Dedifferentiated amniotic fluid mesenchymal stem cell (primary cell): ENCODE results near the gene PSMD2.
"Not testable (repeated sequence)": the region's sequence is repeated elsewhere in the genome, so short reads cannot be mapped to it uniquely, and the experiment has no call there.

Experiments used
- DNase-seq: peaks from one replicate; pipeline ENCODE4 v3.0.0-alpha.2; 2016; ENCODE audit errors: extremely low spot score

The PSMD2 gene

DNA sequence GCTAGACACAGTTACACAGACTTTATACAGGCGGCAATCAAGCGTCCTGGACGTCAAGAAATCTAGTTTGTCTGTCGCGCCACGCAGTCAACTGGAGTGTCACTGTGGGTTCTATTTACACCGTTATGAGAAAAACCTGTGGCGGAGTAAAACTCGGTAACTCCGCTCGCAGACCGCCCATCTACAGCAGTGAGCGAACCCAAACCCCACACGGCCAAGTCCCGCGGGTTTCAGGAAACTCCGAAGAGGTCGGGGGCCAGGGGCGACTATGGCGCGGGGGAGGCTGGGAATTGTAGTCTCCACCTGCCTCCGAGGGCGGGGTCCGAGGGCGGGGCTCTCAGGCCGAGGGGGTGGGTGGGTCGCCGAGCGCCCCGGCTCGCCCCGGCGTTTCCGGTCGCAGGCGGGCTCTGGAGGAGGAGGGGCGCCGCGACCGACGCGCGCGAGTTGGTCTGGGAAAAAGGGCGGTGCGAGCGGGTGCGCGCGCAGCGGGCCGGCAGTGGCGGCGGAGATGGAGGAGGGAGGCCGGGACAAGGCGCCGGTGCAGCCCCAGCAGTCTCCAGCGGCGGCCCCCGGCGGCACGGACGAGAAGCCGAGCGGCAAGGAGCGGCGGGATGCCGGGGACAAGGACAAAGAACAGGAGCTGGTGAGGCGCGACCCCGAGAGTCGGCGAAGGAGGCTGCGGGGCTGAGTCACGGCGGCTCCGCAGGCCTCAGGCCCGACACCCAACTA lies at the start of gene PSMD2:
Gene PSMD2, plus strand, starts transcription at position 483 of the 729 bp plus-strand sequence. Its CDS starts 26 bp downstream, at position 509.
- peak; percentile 94 for DNase-seq

DNA sequence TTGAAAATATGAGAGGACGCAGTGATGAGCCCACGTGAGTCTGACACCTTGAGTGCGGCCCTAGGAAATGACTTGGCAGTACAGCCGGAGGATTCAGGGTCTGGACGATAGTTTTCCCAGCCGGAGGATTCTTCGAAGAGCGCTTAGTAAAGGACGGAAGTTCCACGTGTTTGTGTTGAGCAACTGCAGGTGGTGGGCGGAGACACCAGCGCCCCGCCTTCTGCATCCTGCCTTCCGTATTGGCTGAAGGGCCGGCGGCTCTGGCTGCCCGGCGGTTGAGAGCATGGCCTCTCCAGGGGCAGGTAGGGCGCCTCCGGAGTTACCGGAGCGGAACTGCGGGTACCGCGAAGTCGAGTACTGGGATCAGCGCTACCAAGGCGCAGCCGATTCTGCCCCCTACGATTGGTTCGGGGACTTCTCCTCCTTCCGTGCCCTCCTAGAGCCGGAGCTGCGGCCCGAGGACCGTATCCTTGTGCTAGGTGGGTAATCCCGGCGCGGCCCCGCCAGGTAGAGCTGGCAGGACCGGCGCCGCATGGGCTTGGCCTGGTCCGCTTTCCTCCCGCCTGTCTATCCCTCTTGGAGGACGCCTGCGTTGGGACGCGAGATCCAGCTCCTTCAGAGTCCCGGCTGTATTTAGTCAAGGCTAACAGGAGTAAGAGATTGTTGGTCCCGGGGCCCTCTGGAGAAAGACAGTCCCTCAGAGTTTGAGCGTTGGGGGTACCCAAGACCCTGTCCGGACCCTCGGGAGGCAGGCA lies 49.5 kb upstream of the PSMD2 start, which contains the start of gene EEF1AKMT4:
Gene EEF1AKMT4, plus strand, starts transcription at position 261 of the 755 bp plus-strand sequence. Its CDS starts 23 bp downstream, at position 284.
- peak; percentile 96 for DNase-seq

DNA sequence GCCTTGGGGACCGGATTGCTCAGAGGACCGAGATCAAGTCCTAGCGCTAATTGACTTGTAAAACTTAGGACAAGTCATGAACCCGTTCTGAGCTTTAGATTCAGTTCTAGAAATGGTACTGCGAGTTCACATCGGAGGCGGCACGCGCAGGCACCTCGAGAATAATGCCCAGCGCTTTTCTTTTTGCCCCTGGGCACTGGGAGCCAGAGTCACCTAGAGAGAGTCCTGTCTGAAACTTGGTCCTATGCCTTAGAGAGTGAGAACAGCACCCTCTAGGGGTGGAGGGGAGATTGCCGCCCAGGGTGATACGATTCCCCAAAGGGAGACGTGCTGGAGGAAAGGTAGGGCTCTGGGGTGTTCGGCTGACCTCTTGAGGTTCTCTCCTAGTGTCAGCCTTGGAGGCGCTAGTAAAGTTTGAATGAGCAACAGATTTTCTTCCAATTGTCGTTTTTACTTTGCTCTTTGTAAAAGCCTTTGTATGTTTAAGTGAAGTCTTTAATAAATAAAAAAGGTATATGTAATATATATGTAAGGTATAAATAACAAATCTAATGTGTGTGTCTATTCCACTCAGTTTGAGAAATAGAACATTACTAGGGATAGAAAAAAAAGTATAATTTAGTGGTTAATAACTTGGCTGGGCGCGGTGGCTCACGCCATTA lies 48.7 kb upstream of the PSMD2 start:
- peak; percentile 92 for DNase-seq

DNA sequence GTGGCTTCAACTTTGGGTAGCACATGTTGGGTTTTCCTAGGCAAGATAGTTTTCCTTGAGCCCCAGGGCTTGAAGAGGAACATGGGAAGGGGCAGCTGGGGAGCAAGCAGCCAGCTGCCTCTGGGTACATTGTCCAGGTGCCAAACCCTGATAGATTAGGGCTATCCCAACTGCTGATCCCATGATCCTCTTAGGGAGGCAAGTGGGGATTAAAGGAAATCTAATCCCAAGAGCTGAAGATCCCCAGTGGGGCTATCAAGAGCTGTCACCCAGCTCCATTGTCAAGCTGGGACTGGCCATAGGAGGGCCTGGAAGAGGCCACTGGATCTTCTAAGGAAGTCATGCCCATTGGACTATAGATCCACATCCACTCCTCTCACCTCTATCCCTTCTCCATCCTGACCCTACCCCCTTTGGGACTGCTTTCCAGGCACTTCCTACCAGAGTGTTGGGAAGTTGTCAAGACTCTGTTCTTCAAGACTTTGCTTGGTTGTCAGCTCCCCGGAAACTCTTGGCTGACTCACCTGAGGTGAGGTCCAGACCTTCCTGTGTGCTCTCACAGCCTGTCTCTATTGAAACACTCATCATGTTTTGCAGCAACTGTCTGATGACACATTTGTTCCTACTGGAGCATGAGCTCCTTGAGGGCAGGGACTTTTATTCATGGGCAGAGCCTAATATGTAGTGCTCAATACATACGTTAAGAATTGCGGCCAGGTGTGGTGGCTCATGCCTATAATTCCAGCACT lies 43.6 kb upstream of the PSMD2 start:
- DNase-seq: no peak

DNA sequence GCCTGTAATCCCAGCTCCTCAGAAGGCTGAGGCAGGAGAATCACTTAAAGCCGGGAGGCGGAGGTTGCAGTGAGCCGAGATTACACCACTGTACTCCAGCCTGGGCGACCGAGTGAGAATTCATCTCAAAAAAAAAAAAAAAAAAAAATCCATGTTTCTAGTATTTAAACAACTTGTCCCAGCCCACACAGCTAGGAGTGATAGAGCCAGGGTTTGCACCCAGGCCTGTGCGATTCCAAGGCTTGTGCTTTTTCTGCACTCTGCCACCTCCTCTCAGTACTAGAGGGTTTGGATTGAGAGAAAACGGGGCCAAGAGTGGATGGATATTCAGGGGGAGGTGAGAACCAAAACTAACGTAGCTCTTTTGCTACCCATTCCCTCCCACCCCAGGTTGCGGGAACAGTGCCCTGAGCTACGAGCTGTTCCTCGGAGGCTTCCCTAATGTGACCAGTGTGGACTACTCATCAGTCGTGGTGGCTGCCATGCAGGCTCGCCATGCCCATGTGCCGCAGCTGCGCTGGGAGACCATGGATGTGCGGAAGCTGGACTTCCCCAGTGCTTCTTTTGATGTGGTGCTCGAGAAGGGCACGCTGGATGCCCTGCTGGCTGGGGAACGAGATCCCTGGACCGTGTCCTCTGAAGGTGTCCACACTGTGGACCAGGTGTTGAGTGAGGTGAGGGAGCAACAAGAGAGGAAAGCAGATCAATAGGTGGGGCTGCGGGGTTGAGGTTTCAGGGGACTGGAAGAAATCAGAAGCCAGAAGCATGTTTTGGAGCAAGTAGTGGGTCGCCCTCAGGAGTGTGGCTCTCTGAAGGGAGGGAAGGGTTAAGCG lies 41.7 kb upstream of the PSMD2 start:
- no peak for DNase-seq

DNA sequence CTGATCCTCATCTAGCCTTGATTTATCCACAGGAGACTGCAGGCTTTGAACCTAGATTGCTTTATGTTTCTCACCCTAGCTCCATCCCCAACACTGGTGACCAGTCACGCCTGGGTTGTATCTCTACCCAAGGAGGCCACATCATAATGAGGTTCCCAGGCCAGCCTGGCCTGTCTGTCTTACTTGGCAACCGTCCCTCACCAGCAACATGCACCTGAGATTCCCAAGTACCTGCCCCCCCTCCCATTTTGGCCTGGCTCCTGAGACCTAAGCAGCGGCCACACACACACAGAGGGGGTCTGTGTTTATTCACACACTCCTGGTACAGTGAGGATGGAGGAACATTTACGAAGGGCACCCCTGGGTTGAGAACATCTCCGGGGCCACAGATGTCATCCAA lies 40.1 kb upstream of the PSMD2 start:
- no peak for DNase-seq

DNA sequence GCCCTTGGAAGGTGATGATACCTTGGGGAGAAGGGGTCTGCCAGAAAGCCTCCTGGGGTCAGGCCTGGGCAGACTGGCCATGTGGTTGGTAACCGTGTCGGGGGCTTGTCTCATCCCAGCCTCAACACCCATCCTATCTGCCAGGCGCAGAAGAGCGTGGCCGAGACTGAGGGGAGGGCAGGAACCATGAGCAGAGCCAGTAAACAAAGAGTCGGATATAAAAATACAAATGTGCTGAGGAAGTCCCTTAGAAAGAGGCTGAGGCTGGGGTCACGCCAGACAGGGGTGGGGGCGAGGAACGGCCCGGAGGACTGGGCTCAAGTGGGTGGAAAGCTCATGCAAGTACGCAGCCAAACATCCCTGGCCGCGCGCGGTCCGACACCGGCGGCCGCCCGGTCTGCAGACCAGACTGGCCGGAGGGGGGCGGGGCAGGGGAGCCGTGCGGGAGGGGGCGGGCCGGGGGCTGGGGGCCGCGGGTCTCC lies 39.6 kb upstream of the PSMD2 start:
- DNase-seq: no peak

DNA sequence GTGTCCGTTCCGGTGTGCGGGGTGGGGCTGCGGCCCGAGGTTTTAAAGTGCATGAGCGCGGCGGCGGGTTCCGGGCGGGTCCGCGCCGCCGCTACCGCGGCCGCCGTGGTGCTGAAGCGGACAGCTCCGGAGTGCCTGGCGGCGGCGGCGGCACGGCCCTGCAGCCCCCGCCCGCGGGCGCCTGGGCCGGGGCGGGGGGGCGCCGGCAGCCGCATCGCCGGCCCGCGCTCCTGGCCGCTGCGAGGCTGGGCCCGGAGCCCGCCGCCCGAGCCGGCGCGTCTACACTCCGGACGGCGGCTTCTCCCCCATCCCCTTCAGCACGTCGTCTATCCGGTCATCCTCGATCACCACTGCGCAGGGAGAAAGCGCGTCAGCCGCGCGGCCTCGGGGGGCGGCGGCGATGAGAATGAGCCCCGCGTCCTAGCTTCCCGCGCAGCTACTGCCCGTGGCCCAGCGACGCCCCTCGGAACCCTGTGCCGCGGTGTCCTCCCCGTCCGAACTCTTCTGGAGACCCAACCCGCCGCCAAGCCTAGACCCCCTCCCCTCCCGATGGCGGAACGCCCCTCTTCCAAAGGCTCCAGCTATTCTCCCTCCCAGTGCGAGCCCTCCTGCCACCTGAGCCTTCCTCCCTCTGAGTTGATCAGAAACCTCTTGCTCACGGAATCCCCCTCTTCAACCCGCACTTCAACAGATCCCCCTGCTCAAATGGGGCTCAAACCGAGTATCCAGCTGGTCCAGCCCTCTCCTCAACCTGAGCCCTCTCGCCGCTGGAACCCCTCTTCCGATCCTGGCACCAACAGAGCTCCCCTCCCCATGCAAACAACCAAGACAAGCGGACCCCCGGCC lies 38.9 kb upstream of the PSMD2 start:
- DNase-seq: no peak

DNA sequence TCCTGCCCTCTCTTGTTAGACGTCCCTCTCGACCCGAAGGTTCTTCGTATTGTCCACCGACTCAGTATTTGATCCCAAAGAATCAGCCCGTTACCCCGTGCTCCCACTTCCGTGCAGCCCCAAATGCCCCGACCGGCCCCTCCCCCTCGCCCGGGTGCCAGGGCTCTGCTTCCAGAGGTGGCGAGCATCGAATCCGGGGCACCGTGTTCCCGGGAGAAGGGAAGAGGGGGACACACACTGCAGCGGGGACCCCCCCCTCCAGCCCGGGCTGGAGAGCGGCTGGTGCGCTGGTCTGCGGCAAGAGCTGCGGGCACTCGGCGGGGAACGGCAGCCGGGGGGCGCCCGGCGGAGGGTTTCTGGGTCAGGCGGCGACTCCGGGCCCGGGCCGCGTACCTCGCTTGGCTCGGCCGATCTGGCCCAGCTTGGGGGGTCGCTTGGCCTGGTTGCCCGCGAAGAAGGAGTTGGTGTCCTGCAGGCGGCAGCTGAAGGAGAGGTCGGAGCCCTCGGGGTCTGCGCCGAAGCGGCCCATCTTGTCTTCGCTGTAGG lies 38.2 kb upstream of the PSMD2 start:
- DNase-seq: no peak

DNA sequence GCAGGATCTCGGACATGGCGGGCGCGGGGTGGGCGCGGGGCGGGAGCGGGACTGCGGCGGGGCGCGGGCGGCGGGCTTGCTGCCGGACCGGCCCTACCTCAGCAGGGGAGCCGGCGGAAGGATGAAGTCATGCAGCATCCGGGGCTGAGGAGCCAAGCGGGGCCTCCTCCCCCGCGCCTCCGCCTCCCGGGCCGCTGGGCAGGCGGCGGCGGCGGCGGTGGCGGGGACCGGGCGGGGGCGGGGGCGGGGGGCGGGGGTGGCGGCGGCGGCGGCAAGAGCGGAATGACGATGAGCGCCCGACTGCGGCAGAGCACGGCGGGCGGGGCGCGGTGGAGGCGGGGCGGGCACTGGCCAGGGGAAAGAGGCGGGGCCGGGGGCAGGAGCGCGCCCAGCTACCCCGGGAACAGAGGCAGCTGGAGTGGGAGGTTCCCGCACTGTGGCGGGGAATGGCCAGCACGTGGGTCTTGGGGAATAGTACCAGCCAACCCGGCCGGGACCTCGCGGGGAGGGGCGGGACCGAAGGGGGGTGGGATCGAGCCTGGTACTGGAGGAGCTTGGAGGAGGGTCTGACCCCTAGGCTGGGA lies 37.7 kb upstream of the PSMD2 start, which contains the start of gene CAMK2N2:
Gene CAMK2N2, minus strand, starts transcription at position 284 of the 584 bp plus-strand sequence. Its CDS starts 268 bp downstream, at position 16.
- DNase-seq: no peak

DNA sequence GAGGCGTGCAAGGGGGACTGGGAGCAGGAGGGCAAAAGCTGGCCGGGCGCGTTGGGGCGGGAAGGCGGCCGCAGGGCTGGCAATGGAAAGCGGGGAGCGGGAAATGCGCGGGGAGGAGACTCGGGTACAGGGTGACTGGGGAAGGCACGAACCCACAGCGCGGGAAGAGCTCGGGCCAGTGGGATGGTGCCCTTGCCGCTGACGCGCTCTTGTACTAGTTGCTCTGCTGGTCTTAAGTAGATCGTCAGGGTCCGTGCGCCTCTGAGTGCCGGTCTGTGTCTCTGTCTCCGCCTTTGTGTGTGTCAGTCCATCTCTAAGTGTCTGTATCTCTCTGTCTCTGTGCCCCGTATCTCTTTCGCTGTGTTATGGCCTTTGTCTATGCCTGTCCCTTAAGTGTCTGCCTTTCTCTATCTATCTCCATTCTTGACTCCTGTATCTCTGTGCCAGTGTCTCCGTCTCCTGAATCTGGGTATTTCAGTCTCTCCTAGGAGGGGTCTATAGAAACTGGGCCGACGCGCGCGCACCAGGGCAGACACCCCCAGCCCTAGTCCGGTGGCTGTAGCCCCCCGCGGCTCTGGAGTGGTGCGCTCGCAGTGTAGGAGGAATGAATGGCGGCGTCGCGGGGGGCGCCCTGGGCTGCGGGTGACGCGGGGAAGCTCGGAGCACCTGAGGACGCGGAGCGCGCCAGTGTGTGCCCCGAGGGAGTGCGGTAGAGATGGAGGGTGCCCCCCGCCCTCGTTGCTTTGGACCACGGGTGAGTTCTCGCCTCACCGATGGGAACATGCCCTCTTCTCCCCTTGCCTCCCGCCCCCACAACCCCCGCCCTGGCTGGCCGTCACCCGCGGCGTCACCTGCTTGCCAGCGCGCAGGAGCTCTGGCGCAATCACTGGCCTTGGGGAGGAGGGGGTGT lies 36.9 kb upstream of the PSMD2 start:
- DNase-seq: no peak

DNA sequence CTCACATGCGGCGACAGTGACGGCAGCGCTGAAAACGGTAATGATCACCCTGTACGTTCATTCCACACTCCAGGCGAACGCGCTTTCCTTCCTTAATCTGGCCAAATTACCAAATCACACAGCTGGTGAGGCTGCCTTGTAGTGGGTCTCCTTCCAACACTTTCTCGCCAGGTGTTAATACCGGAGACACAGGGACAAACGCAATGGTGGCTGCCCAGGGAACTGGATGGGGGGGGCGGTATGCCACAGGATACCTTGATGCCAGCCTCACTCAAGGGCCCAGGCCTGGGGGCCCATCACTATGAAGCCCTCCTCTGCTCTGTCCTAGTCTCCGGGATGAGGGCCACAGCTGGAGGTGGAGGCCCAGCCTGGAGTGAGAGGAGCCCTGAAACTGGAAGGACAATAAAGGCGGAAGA lies 36.3 kb upstream of the PSMD2 start:
- no peak for DNase-seq

DNA sequence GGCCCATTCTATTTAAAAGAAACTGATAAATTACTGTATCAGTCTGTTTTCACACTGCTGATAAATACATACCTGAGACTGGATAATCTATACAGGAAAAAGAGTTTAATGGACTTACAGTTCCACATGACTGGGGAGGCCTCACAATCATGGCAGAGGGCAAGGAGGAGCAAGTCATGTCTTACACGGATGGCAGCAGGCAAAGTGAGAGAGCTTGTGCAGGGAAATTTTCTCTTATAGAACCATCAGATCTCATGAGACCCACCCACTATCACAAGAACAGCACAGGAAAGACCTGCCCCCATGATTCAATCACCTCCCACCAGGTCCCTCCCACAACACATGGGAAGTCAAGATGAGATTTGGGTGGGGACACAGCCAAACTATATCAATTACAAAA lies 31.8 kb upstream of the PSMD2 start:
- DNase-seq: not testable (repeated sequence)

DNA sequence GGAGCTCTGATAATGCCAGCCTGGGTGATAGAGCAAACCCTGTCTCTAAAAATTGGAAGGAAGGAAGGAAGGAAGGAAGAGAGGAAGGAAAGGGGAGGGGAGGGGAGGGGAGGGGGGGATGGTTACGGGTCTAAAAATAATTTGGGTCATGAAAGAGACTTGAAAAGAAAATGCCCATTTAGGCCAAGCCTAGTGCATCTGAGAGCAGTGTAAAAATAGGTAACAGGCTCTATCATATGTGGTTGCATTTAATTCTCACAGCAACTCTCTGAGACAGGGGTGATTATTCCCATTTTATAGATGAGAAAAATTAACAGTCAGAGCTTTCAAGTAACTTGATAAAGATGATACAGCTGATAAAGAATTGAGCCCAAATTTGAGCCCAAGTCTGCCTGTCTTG lies 26.8 kb upstream of the PSMD2 start:
- DNase-seq: no peak

DNA sequence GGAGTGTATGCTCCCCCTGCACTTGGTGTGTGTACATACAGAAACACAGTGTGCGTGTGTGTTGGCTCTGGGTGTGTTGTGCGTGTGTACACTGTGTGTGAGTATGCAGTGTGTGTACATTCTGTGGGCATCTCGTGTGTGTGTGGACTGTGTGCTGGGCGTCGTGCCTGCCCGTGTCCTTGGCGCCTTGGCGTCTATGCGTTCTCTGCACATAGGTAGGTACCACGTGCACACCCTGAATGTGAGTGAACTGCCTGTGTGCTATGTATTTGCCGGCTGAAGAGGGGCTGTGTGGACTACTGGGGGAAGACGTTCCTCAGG lies 23.7 kb upstream of the PSMD2 start:
- no peak for DNase-seq

DNA sequence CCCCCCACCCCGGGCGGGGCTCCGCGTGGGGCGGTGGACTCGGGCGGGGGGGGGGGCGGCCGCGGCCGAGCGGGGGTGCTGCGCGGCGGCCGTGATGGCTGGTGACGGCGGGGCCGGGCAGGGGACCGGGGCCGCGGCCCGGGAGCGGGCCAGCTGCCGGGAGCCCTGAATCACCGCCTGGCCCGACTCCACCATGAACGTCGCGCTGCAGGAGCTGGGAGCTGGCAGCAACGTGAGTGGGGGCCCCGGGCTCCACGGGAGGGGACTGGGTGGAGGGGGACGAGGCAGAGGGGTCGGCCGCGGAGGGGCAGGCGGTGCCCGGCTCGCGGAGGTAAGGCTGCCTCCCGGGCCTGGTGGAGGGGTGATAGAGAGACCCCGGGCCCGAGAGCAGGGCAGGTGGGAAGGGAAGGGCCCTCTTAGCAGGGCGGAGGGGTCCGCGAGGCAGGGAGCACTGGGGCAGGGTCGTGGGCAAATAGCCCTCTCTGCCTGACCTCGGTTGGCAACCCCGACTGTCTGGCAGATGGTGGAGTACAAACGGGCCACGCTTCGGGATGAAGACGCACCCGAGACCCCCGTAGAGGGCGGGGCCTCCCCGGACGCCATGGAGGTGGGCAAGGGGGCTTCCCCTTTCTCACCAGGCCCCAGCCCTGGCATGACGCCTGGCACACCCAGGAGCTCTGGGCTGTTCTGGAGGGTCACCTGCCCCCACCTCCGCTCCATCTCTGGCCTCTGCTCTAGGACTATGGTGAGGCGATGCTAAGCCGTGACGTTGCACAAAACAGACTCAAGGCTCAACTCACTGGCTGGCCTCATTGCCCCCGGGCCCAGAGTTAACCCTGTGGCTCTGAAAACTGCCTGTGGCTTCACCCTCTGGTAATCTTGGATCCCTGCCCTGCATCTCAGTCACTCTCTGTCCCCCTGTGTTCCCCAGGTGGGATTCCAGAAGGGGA lies 22.8 kb upstream of the PSMD2 start, which contains the start of gene ECE2:
Gene ECE2, plus strand, starts transcription at position 62 of the 950 bp plus-strand sequence. Its CDS starts 132 bp downstream, at position 194.
- DNase-seq: no peak

DNA sequence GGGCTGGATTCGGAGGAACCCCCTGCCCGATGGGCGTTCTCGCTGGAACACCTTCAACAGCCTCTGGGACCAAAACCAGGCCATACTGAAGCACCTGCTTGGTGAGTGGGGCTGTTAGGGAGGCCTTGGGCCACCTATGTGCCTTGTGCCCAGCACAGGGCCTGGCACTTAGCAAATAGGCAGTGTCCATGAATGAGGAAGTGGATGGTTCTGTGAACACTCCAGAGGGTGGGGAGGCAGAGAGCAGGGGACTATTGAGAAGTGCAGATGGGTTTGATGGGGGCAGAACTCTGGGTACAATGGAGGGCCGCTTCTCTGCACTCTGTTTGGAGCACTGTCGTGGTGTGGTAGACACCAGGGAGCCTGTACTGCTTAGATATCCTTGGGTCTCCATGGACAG lies 21.7 kb upstream of the PSMD2 start:
- no peak for DNase-seq
